Cardiac fibroblast (primary cell): ENCODE results near the gene GNG12.

Experiments
- DNase-seq, 2 donors: peaks; one replicate each; pipeline versions ENCODE4 v3.0.0 to v3.0.0-alpha.2; 2010; ENCODE audit warnings: low read depth in 2 of 2
- H3K4me3 ChIP-seq, 2 donors: replicated peaks in 1 of 2; 1 replicate in 1 of 2; 2 replicates in 1 of 2; pipeline ENCODE4 v1.5.1; 2011; ENCODE audit warnings: low read depth in 2 of 2, low read length in 2 of 2, mild to moderate bottlenecking in 2 of 2, moderate library complexity in 1 of 2
- TF ChIP-seq, protein P1 (sequence below): IDR thresholded peaks from one replicate; pipeline ENCODE4 v1.5.1; 2011; ENCODE audit warnings: low read depth, mild to moderate bottlenecking, low read length, inconsistent platforms

GNG12 gene

DNA sequence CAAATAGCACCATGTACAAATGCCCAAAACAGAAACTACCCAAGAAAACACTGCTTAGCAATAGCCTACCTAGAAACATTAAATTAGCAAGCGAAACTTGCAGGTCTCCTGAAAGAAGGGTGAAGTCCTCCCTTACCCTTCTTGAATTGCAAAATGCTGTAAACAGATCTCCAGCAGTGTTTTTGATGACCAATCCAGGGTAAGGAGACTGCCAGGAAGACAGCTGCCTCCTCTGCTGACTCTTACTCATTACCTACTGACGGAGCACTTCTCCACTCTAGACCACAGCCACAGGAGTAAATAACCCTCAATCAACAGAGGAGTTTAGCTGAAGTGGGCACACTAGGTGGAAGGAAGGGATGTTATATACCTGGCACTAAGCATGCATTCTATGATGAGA is 180.5 kb downstream of the GNG12 start:
- TF ChIP-seq, protein P1, sequence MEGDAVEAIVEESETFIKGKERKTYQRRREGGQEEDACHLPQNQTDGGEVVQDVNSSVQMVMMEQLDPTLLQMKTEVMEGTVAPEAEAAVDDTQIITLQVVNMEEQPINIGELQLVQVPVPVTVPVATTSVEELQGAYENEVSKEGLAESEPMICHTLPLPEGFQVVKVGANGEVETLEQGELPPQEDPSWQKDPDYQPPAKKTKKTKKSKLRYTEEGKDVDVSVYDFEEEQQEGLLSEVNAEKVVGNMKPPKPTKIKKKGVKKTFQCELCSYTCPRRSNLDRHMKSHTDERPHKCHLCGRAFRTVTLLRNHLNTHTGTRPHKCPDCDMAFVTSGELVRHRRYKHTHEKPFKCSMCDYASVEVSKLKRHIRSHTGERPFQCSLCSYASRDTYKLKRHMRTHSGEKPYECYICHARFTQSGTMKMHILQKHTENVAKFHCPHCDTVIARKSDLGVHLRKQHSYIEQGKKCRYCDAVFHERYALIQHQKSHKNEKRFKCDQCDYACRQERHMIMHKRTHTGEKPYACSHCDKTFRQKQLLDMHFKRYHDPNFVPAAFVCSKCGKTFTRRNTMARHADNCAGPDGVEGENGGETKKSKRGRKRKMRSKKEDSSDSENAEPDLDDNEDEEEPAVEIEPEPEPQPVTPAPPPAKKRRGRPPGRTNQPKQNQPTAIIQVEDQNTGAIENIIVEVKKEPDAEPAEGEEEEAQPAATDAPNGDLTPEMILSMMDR = no peak
- DNase-seq = peak; percentile 80 to 92
- no peak overlapping the region for H3K4me3 ChIP-seq
